ENCODE measurements around the gene SNAPC2. TPM values are rescaled to one million over a fixed set of nuclear protein-coding genes. Genes with fewer than 3 reads are reported as not detected.

The SNAPC2 gene
- polyA plus RNA-seq, 1 of the 3 experiments (the other 2 are of a cell fraction): 38.7 TPM

- peaks cover 34 to 79% of the 10 kb centered on the region in 2 experiments for H3K36me3 ChIP-seq (replicated peaks in 1 of 2; ENCODE audit: control insufficient read depth in 1 of 2, insufficient read depth in 2 of 2, low read length in 1 of 2)
- no peaks in the 10 kb centered on the region for H3K9me3 ChIP-seq
- no peaks in the 10 kb centered on the region for H3K79me2 ChIP-seq (ENCODE audit: insufficient read depth)
- TF ChIP-seq POLR2AphosphoS5 (IDR thresholded peaks at IDR 0.05; ENCODE audit: low read depth, low read length): no peak
- TF ChIP-seq CHD2 (IDR thresholded peaks at IDR 0.05; ENCODE audit: low read length, partially characterized antibody): no peak
- TF ChIP-seq NRF1 (IDR thresholded peaks at IDR 0.05; ENCODE audit: low read depth, low read length): no peak
- no peak for TF ChIP-seq RAD21 (IDR thresholded peaks at IDR 0.05; ENCODE audit: low read length)
- no peak for TF ChIP-seq FOXJ3 (CRISPR knock-in tag; IDR thresholded peaks at IDR 0.05)
- no peak for TF ChIP-seq CTCF (IDR thresholded peaks at IDR 0.05)
- TF ChIP-seq NFIC (IDR thresholded peaks at IDR 0.05; ENCODE audit: borderline replicate concordance): no peak
- no peak for TF ChIP-seq MAX (IDR thresholded peaks at IDR 0.05; ENCODE audit: low read depth)
- no peak for TF ChIP-seq SMC3 (IDR thresholded peaks at IDR 0.05; ENCODE audit: low read depth, low read length)
- no peak for TF ChIP-seq JUND (IDR thresholded peaks at IDR 0.05)
- no peak for TF ChIP-seq TAF1 (IDR thresholded peaks at IDR 0.05; ENCODE audit: borderline replicate concordance, low read depth, low read length)
- TF ChIP-seq PBX3 (IDR thresholded peaks at IDR 0.05): no peak
- no peak for TF ChIP-seq FOXM1 (IDR thresholded peaks at IDR 0.05; ENCODE audit: low read depth)
- no peak for TF ChIP-seq TEAD4 (IDR thresholded peaks at IDR 0.05; ENCODE audit: borderline replicate concordance, insufficient read depth)
- no peak for TF ChIP-seq SIN3A (IDR thresholded peaks at IDR 0.05; ENCODE audit: borderline replicate concordance, low read depth, low read length)
- TF ChIP-seq IRF3 (IDR thresholded peaks at IDR 0.05; ENCODE audit: low read depth, low read length): no peak
- TF ChIP-seq MXI1 (IDR thresholded peaks at IDR 0.05; ENCODE audit: low read depth, low read length): no peak
- no peak for TF ChIP-seq TCF12 (IDR thresholded peaks at IDR 0.05)
- no peak for TF ChIP-seq GATA2 (CRISPR knock-in tag; IDR thresholded peaks at IDR 0.05)
- DNase-seq: no peak
- ChIA-PET POLR2A (no interaction called here), CTCF (interaction anchor here (1.1 kb wide), 1 partner anchor 8 kb away, joined by 5 read pairs; no protein-coding TSS in a partner anchor)
- H3F3A ChIP-seq (replicated peaks; ENCODE audit: insufficient read depth): peaks cover 5% of the 10 kb centered on the region
- WGBS (ENCODE audit: low lambda C conversion rate): 92% methylated on average over 18 of the region's 22 CpGs
- no peaks in the 10 kb centered on the region for H3K27me3 ChIP-seq (ENCODE audit: insufficient read depth)
- no peak overlapping the region for H3K27ac ChIP-seq (ENCODE audit: low read depth in 2 of 2, low read length in 1 of 2)
- no peak overlapping the region for H3K4me3 ChIP-seq (ENCODE audit: low read depth in 2 of 2, low read length in 1 of 2)
- H3K9ac ChIP-seq: no peak overlapping the region
- no peaks in the 10 kb centered on the region for H3K4me1 ChIP-seq (ENCODE audit: control insufficient read depth in 1 of 2, insufficient read depth in 2 of 2, low read depth in 1 of 2, low read length in 1 of 2)
- H4K20me1 ChIP-seq (ENCODE audit: insufficient read depth): no peaks in the 10 kb centered on the region
- no peak overlapping the region for H3K4me2 ChIP-seq
- H3K9me2 ChIP-seq: no peaks in the 10 kb centered on the region
- no peak overlapping the region for H2AFZ ChIP-seq (ENCODE audit: low read depth)
Measured at GRCh38 chr19:7962644-7963268, 42.6 kb downstream of the SNAPC2 start.
